Keratinocyte (primary cell): ENCODE data around the gene OSTF1. TPM values are rescaled to one million over a fixed set of nuclear protein-coding genes. Genes with fewer than 3 reads are reported as not detected.

Source experiments
- DNase-seq: peaks from one replicate; pipeline ENCODE4 v3.0.0-alpha.2; 2011; ENCODE audit warnings: low read depth, missing footprints, low spot score
- FAIRE-seq: peaks from 2 replicates; lab custom pipeline; 2011; peaks lifted over from hg19 to GRCh38; lab: Jason Lieb, UNC
- H2AFZ ChIP-seq: 2 replicates; pipeline ENCODE4 v1.6.0; 2012; ENCODE audit warnings: low read length, control low read depth, inconsistent platforms; ENCODE audit not compliant: control insufficient read depth
- H3K27ac ChIP-seq: 2 replicates; pipeline ENCODE4 v1.5.1; 2011; ENCODE audit warnings: low read length; ENCODE audit not compliant: control insufficient read depth, insufficient read depth
- H3K27me3 ChIP-seq: 3 replicates; pipeline ENCODE4 v1.6.0; 2011; ENCODE audit warnings: low read length; ENCODE audit not compliant: control insufficient read depth, insufficient read depth; ENCODE audit errors: extremely low read depth
- H3K36me3 ChIP-seq, 2 experiments: 2 replicates in 1 of 2; 3 replicates in 1 of 2; pipeline ENCODE4 v1.5.1; 2011; ENCODE audit warnings: low read length in 2 of 2, mild to moderate bottlenecking in 1 of 2; ENCODE audit not compliant: control insufficient read depth in 2 of 2, insufficient read depth in 2 of 2; ENCODE audit errors: extremely low read depth in 1 of 2
- H3K4me1 ChIP-seq: 3 replicates; pipeline ENCODE4 v1.5.1; 2011; ENCODE audit warnings: low read length; ENCODE audit not compliant: control insufficient read depth, insufficient read depth; ENCODE audit errors: extremely low read depth
- H3K4me2 ChIP-seq: 3 replicates; pipeline ENCODE4 v1.6.0; 2011; ENCODE audit warnings: low read depth, low read length; ENCODE audit not compliant: control insufficient read depth, insufficient read depth; ENCODE audit errors: extremely low read depth
- H3K4me3 ChIP-seq, 3 experiments: fragments of 200-600 bp in 1 of 3; sonication (generic) in 1 of 3; 2 replicates in 2 of 3; 3 replicates in 1 of 3; pipeline ENCODE4 v1.5.1; 2011 to 2016; ENCODE audit warnings: low read length in 3 of 3, mild to moderate bottlenecking in 3 of 3, control low read depth in 2 of 3, inconsistent platforms in 1 of 3, low read depth in 1 of 3, mixed read lengths in 1 of 3, mixed run types in 1 of 3, moderate library complexity in 1 of 3; ENCODE audit not compliant: control insufficient read depth in 2 of 3, insufficient read depth in 2 of 3; ENCODE audit errors: extremely low read depth in 1 of 3
- H3K79me2 ChIP-seq: 2 replicates; pipeline ENCODE4 v1.6.0; 2012; ENCODE audit warnings: low read length; ENCODE audit not compliant: control insufficient read depth, insufficient read depth
- H3K9ac ChIP-seq: 3 replicates; pipeline ENCODE4 v1.6.0; 2011; ENCODE audit warnings: low read length; ENCODE audit not compliant: control insufficient read depth, insufficient read depth; ENCODE audit errors: extremely low read depth
- H3K9me1 ChIP-seq: 3 replicates; pipeline ENCODE4 v1.6.0; 2011; ENCODE audit warnings: low read length; ENCODE audit not compliant: control insufficient read depth, insufficient read depth; ENCODE audit errors: extremely low read depth
- H3K9me3 ChIP-seq: 2 replicates; pipeline ENCODE4 v1.5.1; 2012; ENCODE audit warnings: low read depth, low read length; ENCODE audit not compliant: control insufficient read depth
- H4K20me1 ChIP-seq: 3 replicates; pipeline ENCODE4 v1.6.0; 2011; ENCODE audit warnings: low read length; ENCODE audit not compliant: control insufficient read depth, insufficient read depth; ENCODE audit errors: extremely low read depth
- EZH2 ChIP-seq: IDR thresholded peaks from one replicate; pipeline ENCODE4 v1.6.1; 2012; ENCODE audit warnings: inconsistent platforms, mild to moderate bottlenecking, low read length, moderate library complexity
- dilution Hi-C: fragments of 300-500 bp; cut with MboI; formaldehyde crosslinking; loops from one replicate; pipeline ENCODE4 v1.7.0; 2020; ENCODE audit warnings: low sequenced_read_pairs; ENCODE audit not compliant: extremely low pct_ligation_motif_present
- polyA plus RNA-seq, 5 experiments: library from polyadenylated mRNA; depleted of rRNA in 3 of 5; stranded (reverse) in 3 of 5; stranded (forward) in 1 of 5; unstranded in 1 of 5; fragments of >200 nt; gene quantifications; 1 replicate in 1 of 5; 2 replicates in 3 of 5; 3 replicates in 1 of 5; pipeline versions ENCODE4 v1.2.1 to v1.2.3, GENCODE V29; 2011 to 2012; ENCODE audit warnings: missing spikeins in 2 of 5, low read depth in 1 of 5, low replicate concordance in 1 of 5
- TF ChIP-seq, protein P1 (sequence below), 3 experiments: IDR thresholded peaks in 1 of 3; conservative IDR thresholded peaks in 1 of 3; optimal IDR thresholded peaks in 1 of 3; 2 replicates in 2 of 3; 3 replicates in 1 of 3; pipeline versions ENCODE3 to v1.5.1; 2011; ENCODE audit warnings: low read length in 3 of 3, mild to moderate bottlenecking in 3 of 3, moderate library complexity in 2 of 3, control low read depth in 1 of 3, inconsistent platforms in 1 of 3; ENCODE audit not compliant: insufficient read depth in 2 of 3; ENCODE audit errors: extremely low read depth in 1 of 3

OSTF1 gene
- polyA plus RNA-seq, 1 donor (not counting 4 experiments of a cell fraction or from before 2014, with no cell fraction given), result 39.2 TPM

DNA sequence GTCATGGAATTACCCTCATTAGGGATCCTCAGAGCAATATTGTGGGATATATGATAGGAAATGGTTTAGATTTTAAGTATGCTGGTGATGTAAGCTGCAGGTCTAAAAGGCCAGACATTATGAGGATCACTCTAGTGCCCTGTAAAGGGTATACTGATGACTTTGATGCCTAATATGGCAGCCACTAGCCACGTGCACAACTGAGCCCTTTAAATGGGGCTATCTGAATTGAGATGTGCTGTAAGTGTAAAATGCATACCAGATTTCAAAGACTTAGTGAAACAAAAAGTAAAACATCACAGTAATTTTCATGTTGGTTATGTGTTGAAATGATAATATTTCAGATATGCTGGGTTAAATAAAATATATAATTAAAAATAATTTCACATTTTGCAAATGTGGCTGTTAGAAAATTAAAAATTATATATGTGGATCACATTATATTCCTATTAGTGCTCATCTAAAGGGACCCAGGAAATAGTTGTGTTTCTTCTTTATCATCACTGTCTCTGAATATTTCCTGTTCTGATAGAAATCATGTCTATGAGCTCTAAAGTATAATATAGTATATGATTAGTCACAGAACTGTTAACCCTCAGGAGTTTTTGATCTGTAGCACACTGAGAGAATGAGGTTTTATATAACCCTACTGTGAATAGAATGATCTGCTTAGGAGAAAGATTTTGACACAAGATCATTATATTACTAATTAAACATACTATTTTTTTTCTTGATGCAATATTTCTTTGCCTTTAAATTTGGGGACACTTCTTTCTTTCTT lies 50.1 kb downstream of the OSTF1 start:
- H4K20me1 ChIP-seq, result no peaks in the 10 kb centered on the region
- FAIRE-seq (no peak), DNase-seq (no peak)
- TF ChIP-seq, protein P1, sequence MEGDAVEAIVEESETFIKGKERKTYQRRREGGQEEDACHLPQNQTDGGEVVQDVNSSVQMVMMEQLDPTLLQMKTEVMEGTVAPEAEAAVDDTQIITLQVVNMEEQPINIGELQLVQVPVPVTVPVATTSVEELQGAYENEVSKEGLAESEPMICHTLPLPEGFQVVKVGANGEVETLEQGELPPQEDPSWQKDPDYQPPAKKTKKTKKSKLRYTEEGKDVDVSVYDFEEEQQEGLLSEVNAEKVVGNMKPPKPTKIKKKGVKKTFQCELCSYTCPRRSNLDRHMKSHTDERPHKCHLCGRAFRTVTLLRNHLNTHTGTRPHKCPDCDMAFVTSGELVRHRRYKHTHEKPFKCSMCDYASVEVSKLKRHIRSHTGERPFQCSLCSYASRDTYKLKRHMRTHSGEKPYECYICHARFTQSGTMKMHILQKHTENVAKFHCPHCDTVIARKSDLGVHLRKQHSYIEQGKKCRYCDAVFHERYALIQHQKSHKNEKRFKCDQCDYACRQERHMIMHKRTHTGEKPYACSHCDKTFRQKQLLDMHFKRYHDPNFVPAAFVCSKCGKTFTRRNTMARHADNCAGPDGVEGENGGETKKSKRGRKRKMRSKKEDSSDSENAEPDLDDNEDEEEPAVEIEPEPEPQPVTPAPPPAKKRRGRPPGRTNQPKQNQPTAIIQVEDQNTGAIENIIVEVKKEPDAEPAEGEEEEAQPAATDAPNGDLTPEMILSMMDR (optimal IDR thresholded peaks at IDR 0.05 in 1 of 3, IDR thresholded peaks at IDR 0.05 in 1 of 3, conservative IDR thresholded peaks at IDR 0.05 in 1 of 3; ENCODE audit: extremely low read depth in 1 of 3, insufficient read depth in 2 of 3, low read length in 3 of 3), result no peak
- TF ChIP-seq EZH2, result no peak
- no peaks in the 10 kb centered on the region for H3K4me1 ChIP-seq
- H3K9me1 ChIP-seq, result no peaks in the 10 kb centered on the region
- H2AFZ ChIP-seq, result no peak overlapping the region
- H3K9ac ChIP-seq, result no peak overlapping the region
- dilution Hi-C loops, result no loop called here
- no peaks in the 10 kb centered on the region for H3K9me3 ChIP-seq
- H3K27ac ChIP-seq, result no peak overlapping the region
- H3K79me2 ChIP-seq, result no peaks in the 10 kb centered on the region
- H3K36me3 ChIP-seq, result peaks cover 7 to 18% of the 10 kb centered on the region in 2 experiments
- H3K4me2 ChIP-seq, result no peak overlapping the region
- H3K27me3 ChIP-seq, result no peaks in the 10 kb centered on the region
- no peak overlapping the region for H3K4me3 ChIP-seq

DNA sequence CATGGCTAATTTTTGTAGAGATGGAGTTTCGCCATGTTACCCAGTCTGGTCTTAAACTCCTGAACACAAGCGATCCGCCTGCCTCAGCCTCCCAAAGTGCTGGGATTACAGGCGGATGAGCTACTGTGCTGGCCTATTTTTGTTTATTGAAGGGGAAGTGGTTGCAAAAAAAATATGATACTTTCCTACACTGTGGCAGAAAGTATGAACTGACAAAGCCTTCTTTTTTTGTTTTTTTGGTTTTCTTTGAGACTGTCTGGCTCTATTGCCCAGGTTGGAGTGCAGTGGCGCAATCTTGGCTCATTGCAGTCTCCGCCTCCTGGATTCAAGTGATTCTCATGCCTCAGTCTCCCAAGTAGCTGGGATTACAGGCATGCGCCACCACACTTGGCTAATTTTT lies 50.9 kb downstream of the OSTF1 start:
- H3K36me3 ChIP-seq, result peaks cover 10 to 14% of the 10 kb centered on the region in 2 experiments
- no peak for FAIRE-seq
- dilution Hi-C loops, result no loop called here

More for the DNA sequence above, 50.9 kb downstream of the OSTF1 start:
- no peak for TF ChIP-seq EZH2
- TF ChIP-seq, protein P1 (optimal IDR thresholded peaks at IDR 0.05 in 1 of 3, IDR thresholded peaks at IDR 0.05 in 1 of 3, conservative IDR thresholded peaks at IDR 0.05 in 1 of 3; ENCODE audit: extremely low read depth in 1 of 3, insufficient read depth in 2 of 3, low read length in 3 of 3), result no peak
- H2AFZ ChIP-seq, result no peak overlapping the region
- no peaks in the 10 kb centered on the region for H3K79me2 ChIP-seq
- no peak overlapping the region for H3K4me2 ChIP-seq
- no peak overlapping the region for H3K9ac ChIP-seq
- no peaks in the 10 kb centered on the region for H3K9me1 ChIP-seq
- no peak overlapping the region for H3K27ac ChIP-seq
- no peaks in the 10 kb centered on the region for H3K4me1 ChIP-seq
- H3K9me3 ChIP-seq, result no peaks in the 10 kb centered on the region
- H4K20me1 ChIP-seq, result no peaks in the 10 kb centered on the region
- H3K4me3 ChIP-seq, result no peak overlapping the region
- DNase-seq, result no peak
- no peaks in the 10 kb centered on the region for H3K27me3 ChIP-seq
